Epithelial cell of esophagus (primary cell): ENCODE results near the gene CFAP97D1.
A peak's percentile ranks its signal among the peaks of the same experiment; 100 is the strongest.
"Not testable (repeated sequence)": the region's sequence is repeated elsewhere in the genome, so short reads cannot be mapped to it uniquely, and the experiment has no call there.

ENCODE experiments used
- DNase-seq: peaks from one replicate; pipeline ENCODE4 v3.0.0; 2010; ENCODE audit warnings: low read depth
- H3K4me3 ChIP-seq: 2 replicates; pipeline ENCODE4 v1.5.1; 2011; ENCODE audit warnings: mild to moderate bottlenecking, low read length, control low read depth
- TF ChIP-seq, protein P1 (sequence below): IDR thresholded peaks from 2 replicates; pipeline ENCODE4 v1.5.1; 2011; ENCODE audit warnings: low read depth, mild to moderate bottlenecking, low read length, control low read depth, inconsistent platforms; ENCODE audit not compliant: insufficient read depth; ENCODE audit errors: missing control alignments

Gene CFAP97D1

DNA sequence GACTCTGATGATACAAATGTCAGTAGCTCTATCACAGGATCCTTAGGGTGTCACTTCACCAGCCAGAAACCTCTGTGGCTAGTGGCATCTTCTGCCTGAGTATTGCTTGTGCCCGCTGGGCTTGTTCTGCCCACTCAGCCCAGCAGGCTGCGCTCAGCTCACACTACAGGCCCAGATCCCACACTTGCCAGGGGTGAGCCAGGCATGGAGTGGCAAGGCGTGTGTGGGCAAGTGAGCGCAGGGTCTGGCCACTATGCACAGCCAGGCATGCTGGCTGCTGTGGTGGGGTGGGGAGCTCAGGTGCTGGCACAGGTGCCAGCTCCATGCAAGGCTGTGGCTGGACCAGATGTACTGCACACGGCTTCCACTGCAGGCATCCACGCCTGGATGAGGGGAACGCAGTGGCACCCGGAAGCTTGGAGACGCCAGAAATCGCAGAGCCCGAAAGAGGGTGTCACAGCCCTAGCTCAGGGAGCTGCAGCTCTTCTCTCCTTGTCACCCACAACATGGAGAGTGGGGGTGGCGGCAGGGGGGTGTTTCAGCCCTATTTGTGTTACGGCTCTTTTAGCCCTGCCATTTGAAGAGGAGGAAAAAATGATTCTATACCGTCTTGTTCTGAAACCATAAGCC lies 10.2 kb downstream of the CFAP97D1 start:
- TF ChIP-seq, protein P1, sequence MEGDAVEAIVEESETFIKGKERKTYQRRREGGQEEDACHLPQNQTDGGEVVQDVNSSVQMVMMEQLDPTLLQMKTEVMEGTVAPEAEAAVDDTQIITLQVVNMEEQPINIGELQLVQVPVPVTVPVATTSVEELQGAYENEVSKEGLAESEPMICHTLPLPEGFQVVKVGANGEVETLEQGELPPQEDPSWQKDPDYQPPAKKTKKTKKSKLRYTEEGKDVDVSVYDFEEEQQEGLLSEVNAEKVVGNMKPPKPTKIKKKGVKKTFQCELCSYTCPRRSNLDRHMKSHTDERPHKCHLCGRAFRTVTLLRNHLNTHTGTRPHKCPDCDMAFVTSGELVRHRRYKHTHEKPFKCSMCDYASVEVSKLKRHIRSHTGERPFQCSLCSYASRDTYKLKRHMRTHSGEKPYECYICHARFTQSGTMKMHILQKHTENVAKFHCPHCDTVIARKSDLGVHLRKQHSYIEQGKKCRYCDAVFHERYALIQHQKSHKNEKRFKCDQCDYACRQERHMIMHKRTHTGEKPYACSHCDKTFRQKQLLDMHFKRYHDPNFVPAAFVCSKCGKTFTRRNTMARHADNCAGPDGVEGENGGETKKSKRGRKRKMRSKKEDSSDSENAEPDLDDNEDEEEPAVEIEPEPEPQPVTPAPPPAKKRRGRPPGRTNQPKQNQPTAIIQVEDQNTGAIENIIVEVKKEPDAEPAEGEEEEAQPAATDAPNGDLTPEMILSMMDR, result peak; percentile 55
- DNase-seq, result peak; percentile 69
- no peak overlapping the region for H3K4me3 ChIP-seq

GRCh38 chr17:43791589-43791988 lies 11.4 kb downstream of the CFAP97D1 start:
- peak; percentile 78 for DNase-seq
- H3K4me3 ChIP-seq, result no peak overlapping the region
- TF ChIP-seq, protein P1, result no peak

DNA sequence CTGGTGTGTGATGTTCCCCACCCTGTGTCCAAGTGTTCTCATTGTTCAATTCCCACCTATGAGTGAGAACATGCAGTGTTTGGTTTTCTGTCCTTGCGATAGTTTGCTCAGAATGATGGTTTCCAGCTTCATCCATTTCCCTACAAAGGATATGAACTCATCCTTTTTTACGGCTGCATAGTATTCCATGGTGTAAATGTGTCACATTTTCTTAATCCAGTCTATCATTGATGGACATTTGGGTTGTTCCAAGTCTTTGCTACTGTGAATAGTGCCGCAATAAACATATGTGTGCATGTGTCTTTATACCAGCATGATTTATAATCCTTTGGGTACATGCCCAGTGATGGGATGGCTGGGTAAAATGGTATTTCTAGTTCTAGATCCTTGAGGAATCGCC lies 12.4 kb downstream of the CFAP97D1 start:
- not testable (repeated sequence) for DNase-seq, H3K4me3 ChIP-seq

DNA sequence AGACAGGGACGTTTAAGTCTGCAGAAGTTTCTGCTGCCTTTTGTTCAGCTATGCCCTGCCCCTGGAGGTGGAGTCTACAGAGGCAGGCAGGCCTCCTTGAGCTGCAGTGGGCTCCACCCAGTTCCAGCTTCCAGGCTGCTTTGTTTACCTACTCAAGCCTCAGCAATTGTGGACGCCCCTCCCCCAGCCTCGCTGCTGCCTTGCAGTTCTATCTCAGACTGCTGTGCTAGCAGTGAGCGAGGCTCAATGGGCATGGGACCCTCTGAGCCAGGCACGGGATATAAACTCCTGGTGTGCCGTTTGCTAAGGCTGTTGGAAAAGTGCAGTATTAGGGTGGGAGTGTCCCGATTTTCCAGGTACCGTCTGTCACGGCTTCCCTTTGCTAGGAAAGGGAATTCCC lies 17.8 kb downstream of the CFAP97D1 start:
- DNase-seq, H3K4me3 ChIP-seq: not testable (repeated sequence)

GRCh38 chr17:43799047-43799446 lies 18.8 kb downstream of the CFAP97D1 start:
- DNase-seq, result no peak
- TF ChIP-seq, protein P1, result no peak
- no peak overlapping the region for H3K4me3 ChIP-seq

GRCh38 chr17:43800736-43801135 lies 20.5 kb downstream of the CFAP97D1 start:
- no peak overlapping the region for H3K4me3 ChIP-seq
- TF ChIP-seq, protein P1, result no peak
- DNase-seq, result no peak

GRCh38 chr17:43801844-43802243 lies 21.6 kb downstream of the CFAP97D1 start:
- TF ChIP-seq, protein P1, result no peak
- DNase-seq, result no peak
- H3K4me3 ChIP-seq, result no peak overlapping the region

DNA sequence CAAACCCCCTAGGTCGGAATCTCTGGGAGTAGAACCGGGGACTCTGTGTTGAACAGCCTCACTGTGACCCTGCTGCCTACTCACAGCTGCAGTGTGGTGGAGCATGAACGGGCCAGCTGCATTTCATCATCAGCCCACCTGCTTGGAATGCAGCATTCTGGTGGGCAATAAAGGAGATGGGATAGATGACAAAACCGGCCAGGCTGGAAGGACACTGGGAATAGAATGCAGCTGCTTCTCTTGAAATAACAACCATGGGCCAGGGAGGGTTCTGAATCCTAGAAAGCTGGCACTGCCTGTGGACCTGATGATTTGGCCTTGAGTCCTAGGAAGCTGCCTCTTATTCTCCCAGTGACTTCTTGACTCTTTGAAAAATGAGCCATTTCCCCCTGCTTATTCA lies 23.5 kb downstream of the CFAP97D1 start:
- no peak for DNase-seq
- TF ChIP-seq, protein P1, result no peak
- H3K4me3 ChIP-seq, result no peak overlapping the region
